GM18909 (cell line): ENCODE measurements around the gene MARCKS.
"Not testable (repeated sequence)": the region's sequence is repeated elsewhere in the genome, so short reads cannot be mapped to it uniquely, and the experiment has no call there.

Experiments used
- ATAC-seq: cut with Tn5 transposase; IDR thresholded peaks from one replicate; pipeline ENCODE4 v1.9.1; 2021; ENCODE audit warnings: mild to moderate bottlenecking; ENCODE audit not compliant: unreplicated experiment, poor library complexity

Gene MARCKS

DNA sequence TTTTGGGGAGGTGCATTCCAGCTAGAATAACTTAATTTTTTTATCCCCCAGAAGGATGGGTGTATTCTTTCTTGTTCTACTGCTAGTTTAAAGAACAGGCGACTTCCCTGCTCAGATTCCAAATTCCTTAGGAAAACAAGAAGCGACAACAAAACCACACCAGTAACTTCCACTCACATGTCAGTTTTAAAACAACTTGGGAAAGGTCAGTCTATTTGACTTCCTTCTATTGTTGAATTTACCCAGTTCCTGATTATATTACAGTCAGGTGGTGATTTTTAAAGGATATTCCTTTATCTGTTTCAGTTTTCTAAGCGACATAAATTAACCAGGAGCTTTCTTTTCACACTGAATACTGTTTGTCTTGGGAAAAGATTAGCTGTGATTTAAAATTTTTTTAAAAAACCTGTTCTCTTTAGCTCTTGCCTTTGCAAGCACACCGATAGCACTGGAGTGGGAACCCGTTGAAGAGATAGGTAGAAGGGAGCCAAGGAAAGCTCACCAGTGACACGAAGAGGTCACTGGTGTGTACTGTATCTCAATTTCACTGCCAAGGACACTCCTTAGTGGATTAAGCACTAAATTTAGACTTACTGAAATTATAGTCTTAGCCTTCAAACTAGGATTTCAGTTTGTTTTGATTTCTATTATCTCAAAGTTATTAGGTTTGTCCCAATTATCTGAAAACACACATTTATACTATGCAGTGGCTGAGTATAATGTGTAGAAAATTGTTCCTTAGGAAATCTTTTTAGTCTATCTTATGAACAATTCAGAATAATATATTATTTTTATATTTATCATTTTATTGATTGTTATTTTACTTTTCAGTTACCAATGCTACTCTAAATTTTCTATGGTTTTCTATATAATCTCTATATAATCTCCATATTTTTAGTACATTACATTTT, 22.3 kb downstream of the MARCKS start:
- peak; percentile 100 for ATAC-seq

DNA sequence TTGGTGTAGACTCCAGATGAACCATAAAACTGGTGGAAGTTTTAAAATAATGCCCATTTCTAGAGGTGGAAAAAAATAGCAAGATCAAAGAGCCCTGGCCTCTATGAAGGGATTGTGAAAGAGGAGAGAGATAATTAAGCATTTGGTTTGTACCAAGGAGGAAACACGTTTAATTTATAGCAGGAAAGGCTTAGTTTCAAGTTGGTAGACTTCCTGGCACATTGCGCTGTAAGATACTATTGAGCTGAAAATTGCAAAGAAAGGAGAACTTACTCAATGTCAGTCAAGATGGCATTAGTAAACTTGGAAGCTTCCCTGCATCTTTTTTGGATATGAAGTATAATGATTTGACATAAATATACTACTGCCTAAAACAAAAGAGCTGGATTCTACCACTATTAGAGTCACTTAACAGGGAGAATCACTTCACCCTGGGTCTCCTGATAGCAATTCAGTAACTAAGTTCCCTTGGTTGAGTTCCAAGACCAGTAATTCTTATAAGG, 24.4 kb downstream of the MARCKS start:
- ATAC-seq, result no peak

- no peak for ATAC-seq
Measured at GRCh38 chr6:113882336-113883022, 25.3 kb downstream of the MARCKS start.

DNA sequence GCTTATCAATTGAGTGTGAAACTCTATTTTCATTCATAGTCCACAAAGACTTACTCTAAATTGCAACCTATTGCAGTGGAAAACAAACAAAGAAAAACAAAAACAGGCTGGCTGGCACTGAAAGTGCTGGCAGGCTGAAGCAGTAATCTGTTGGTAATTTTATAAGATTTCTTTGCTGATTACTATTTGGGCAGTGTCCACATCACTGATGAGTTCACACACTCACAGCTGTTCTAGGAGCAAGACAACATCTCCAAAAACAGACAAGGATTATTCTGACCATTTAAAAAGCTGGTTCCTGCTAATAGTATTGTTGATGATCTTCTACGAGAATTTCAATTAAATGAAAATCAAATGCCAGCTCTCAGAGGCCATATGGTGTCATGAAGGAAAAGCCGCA, 26.9 kb downstream of the MARCKS start:
- ATAC-seq, result no peak

- ATAC-seq, result no peak
Measured at GRCh38 chr6:113886512-113886911, 29.4 kb downstream of the MARCKS start.

DNA sequence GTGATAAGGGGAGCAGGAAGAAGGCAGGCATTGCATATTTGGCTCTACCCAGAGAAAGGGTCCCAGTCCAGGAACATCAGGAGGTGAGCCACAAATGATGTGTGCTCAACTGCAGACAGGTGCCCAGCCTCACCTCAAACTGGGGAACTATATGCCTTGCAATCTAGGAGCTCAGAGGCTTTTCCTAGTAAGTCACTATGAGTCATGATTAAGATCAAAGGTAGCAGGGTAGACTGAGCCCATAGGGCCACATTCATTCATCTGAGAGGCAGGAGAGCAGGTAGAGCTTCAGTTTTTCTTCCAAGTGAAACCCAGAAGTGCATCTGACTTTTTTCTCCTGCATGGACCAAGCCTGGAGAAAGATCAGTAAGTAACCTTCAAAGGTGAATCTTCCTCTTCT, 31.3 kb downstream of the MARCKS start:
- ATAC-seq, result no peak

DNA sequence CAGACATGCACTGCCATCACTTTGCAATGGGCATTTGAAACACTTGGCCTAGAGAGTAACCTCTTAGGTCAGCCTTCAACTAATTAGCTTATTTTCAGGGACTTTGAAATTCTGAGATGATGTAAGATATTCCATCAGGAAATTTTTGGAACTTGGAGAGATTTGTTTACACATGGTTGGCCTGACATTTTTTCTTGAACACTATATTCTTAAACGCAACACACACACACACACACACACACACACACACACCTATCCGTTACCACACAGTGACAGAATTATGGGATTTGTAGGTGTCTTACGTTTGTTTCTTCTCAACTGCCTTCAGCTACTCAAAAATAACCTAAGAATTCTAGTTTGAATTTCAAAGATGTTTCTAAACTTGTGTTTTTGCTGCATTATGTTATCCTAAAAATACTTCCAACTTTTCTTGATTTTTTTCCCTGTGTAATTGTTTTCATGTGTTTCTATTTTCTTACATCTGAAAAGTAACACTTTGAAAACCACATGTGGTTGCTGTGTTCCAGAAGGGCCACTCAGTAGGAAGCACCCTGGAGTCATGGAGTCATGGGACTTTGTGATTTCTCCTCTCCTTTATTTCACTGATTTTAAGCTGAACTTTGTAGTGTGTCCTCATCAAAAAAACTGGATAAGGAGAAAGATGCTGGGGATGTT, 31.9 kb downstream of the MARCKS start:
- no peak for ATAC-seq

DNA sequence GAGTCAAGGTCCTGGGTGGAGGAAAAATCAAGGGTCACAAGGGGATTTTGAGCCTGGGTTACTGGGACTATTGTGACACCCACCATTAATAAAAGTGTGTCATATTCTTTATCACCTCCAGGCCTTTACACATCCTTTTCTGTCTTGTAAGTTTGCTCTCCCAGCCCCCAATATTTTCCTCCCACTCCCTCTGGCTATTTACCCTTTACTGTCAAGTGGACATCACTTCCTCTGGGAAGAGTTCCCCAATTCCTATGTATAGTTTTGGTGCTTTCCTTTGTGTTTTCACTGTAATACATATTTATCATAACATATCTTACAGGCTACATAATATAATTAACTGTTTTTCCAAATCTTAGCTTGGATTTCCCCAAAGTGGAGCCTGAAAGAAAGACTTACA, 36.3 kb downstream of the MARCKS start:
- no peak for ATAC-seq

DNA sequence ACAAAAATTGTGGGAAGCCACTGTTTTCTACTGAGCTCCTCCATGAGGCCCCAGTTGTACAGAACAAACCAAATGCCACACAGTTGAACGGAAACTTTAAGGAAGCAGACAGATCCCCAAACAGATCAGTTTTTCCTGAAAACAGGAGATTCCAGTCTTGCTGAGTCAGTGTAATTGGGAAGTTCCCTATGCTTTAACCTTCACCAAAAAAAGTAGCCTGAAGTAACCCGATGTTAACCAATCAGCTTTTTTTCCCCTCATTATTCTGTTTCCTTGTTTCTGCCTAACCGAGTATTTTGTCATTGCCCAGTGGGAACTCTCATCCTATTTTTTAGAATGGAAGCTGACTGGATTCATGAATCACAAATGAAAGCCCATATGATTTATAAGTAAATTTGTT, 36.7 kb downstream of the MARCKS start:
- no peak for ATAC-seq

DNA sequence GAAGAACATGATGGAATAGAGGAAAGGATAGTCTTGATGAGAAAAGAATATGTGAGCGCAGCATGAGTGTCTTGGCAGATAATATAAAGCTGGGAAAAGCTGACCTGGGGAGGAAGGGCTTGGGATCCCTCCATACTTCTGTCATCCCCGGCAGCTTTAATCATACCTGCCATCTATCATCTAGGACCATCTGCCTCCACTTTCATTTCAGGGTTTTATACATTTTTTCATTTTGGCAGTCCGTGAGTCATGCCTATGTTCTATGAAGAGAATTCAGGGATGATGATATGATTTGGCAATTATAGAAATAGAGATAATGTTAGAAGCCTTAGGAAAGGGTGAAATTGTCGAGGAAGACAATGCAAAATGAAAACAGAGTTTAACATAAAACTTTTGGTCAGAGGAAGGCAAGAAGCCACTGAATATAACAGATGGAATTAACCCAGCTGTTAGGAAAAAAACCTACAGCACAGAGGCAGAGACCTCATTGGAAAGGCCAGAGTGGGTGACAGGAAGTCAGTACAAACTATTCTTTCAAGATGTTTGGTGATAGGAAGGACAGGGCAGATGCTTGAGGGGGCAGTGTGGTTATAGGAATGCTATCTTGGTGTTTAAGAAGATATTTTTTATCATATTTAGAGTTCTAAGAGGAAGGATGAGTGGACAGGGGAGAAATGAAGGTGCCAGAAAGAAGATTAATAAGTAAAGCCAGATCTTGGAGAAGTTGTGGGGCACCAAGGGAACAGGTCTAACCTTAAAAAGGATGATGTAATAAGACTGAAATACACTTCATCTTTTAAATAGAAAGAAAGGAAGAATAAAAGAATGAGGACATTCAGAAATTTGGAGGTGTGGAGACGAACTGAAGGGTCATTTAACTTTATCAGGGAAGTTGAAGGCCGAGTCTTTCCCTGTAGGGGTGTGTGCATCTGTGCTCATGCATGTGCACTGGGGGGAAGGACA, 37.8 kb downstream of the MARCKS start:
- no peak for ATAC-seq

GRCh38 chr6:113901482-113901881, 44.3 kb downstream of the MARCKS start:
- ATAC-seq, result no peak

- no peak for ATAC-seq
Measured at GRCh38 chr6:113903666-113904330, 46.7 kb downstream of the MARCKS start.

DNA sequence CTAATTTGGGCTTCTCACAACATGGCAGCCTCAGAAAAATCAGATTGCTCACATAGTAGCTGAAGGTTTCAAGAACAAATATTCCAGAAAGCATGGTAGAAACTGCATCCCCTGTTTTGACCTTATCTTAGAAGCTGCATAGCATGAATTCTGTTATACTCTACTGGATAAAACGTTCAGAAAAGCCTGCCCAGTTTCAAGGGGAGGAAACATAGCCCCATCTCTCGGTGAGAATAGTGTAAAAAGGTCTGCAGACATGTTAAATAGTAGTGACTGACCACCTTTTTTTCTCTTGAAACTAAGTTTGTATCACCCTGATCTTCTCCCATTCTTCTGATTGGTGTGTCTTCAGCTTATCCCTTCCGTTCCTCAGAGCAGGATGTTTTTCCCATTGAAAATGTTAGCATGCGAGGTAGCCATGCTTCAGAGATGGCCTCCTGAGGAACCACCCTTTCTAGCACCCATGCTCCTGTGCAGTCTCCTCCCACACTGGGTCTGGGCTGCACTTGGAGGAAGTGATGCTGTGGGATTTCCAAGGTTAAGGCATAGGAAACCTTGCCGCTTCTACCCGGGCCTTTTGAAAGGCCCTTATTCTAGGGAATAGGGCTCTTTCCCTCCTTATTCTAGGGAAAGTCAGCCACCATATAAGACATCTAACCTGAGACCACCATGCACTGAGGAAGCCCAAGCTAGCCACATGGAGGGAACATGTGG, 50.1 kb downstream of the MARCKS start:
- ATAC-seq, result no peak

DNA sequence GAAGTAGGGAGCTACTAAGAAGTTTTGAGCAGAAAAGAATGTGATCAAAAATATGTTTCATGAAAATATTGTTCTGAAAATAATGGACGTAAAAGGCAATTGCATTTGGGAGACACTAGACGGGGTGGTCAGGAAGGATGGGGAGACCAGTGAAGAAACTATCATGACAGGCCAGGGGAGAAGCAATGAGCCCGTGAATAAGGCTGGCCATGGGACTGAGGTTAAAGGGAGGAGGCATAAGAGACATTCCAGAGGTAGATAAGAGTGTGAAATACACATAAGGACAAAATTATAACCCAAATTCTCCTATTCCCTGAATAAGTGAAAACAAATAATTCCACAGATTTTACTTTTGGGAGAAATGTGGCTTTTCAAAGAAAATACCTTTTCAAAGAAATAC, 51.7 kb downstream of the MARCKS start:
- no peak for ATAC-seq

GRCh38 chr6:113909224-113909856, 52.2 kb downstream of the MARCKS start:
- ATAC-seq, result peak; percentile 72

DNA sequence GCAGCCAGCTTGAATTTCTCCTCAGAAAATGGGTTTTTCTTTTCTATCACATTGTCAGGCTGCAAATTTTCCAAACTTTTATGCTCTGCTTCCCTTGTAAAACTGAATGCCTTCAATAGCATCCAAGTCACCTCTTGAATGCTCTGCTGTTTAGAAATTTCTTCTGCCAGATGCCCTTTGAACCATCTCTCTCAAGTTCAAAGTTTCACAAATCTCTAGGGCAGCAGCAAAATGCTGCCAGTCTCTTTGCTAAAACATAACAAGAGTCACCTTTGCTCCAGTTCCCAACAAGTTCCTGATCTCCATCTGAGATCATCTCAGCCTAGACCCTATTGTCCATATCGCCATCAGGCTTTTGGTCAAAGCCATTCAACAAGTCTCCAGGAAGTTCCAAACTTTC, 53.1 kb downstream of the MARCKS start:
- ATAC-seq, result not testable (repeated sequence)
